ENCODE data around the gene CERS2. TPM values are rescaled to one million over a fixed set of nuclear protein-coding genes. Genes with fewer than 3 reads are reported as not detected.

CERS2 gene
- total RNA-seq, 1 donor from 2014 or later, result 138 TPM

GRCh38 chr1:150963321-150964163 lies 11.1 kb downstream of the CERS2 start:
- H3K27me3 ChIP-seq (ENCODE audit: control insufficient read depth, insufficient read depth, low read length), result no peaks in the 10 kb centered on the region
- DNase-seq (ENCODE audit: low read depth), result no peak
- peaks cover 11% of the 10 kb centered on the region for H3K36me3 ChIP-seq (ENCODE audit: control insufficient read depth, insufficient read depth, low read length)
- no peak overlapping the region for H3K4me3 ChIP-seq (ENCODE audit: low read depth, low read length)
- no peak for TF ChIP-seq CTCF (IDR thresholded peaks at IDR 0.05; ENCODE audit: insufficient read depth, low read length, poor library complexity, severe bottlenecking)

GRCh38 chr1:150961756-150962155 lies 12.9 kb downstream of the CERS2 start:
- H3K36me3 ChIP-seq (ENCODE audit: control insufficient read depth, insufficient read depth, low read length), result peaks cover 10% of the 10 kb centered on the region
- H3K4me3 ChIP-seq (ENCODE audit: low read depth, low read length), result no peak overlapping the region
- no peak for DNase-seq (ENCODE audit: low read depth)
- no peaks in the 10 kb centered on the region for H3K27me3 ChIP-seq (ENCODE audit: control insufficient read depth, insufficient read depth, low read length)
- no peak for TF ChIP-seq CTCF (IDR thresholded peaks at IDR 0.05; ENCODE audit: insufficient read depth, low read length, poor library complexity, severe bottlenecking)

- Histone ChIP-seq H3K36me3 (ENCODE audit: control insufficient read depth, insufficient read depth, low read length) (peaks cover 5% of the 10 kb centered on the region), H3K27me3 (ENCODE audit: control insufficient read depth, insufficient read depth, low read length) (no peaks in the 10 kb centered on the region), H3K4me3 (ENCODE audit: low read depth, low read length) (no peak overlapping the region)
- DNase-seq (ENCODE audit: low read depth), result no peak
- no peak for TF ChIP-seq CTCF (IDR thresholded peaks at IDR 0.05; ENCODE audit: insufficient read depth, low read length, poor library complexity, severe bottlenecking)
Observed at GRCh38 chr1:150960646-150961045, 14.0 kb downstream of the CERS2 start.

- DNase-seq (ENCODE audit: low read depth), result no peak
- no peaks in the 10 kb centered on the region for H3K36me3 ChIP-seq (ENCODE audit: control insufficient read depth, insufficient read depth, low read length)
- no peak for TF ChIP-seq CTCF (IDR thresholded peaks at IDR 0.05; ENCODE audit: insufficient read depth, low read length, poor library complexity, severe bottlenecking)
- no peaks in the 10 kb centered on the region for H3K27me3 ChIP-seq (ENCODE audit: control insufficient read depth, insufficient read depth, low read length)
- H3K4me3 ChIP-seq (ENCODE audit: low read depth, low read length), result no peak overlapping the region
Observed at GRCh38 chr1:150957666-150958065, 17.0 kb downstream of the CERS2 start.

GRCh38 chr1:150955280-150955679 lies 19.4 kb downstream of the CERS2 start:
- H3K36me3 ChIP-seq (ENCODE audit: control insufficient read depth, insufficient read depth, low read length), result no peaks in the 10 kb centered on the region
- DNase-seq (ENCODE audit: low read depth), result no peak
- H3K27me3 ChIP-seq (ENCODE audit: control insufficient read depth, insufficient read depth, low read length), result no peaks in the 10 kb centered on the region
- no peak for TF ChIP-seq CTCF (IDR thresholded peaks at IDR 0.05; ENCODE audit: insufficient read depth, low read length, poor library complexity, severe bottlenecking)
- H3K4me3 ChIP-seq (ENCODE audit: low read depth, low read length), result no peak overlapping the region

GRCh38 chr1:150954708-150955107 lies 19.9 kb downstream of the CERS2 start:
- Histone ChIP-seq H3K36me3 (ENCODE audit: control insufficient read depth, insufficient read depth, low read length) (no peaks in the 10 kb centered on the region), H3K27me3 (ENCODE audit: control insufficient read depth, insufficient read depth, low read length) (no peaks in the 10 kb centered on the region), H3K4me3 (ENCODE audit: low read depth, low read length) (no peak overlapping the region)
- DNase-seq (ENCODE audit: low read depth), result no peak
- TF ChIP-seq CTCF (IDR thresholded peaks at IDR 0.05; ENCODE audit: insufficient read depth, low read length, poor library complexity, severe bottlenecking), result no peak
